Mucosa of stomach (tissue), 1 donor: Measurements from ENCODE around the gene LTV1.
"Not testable (repeated sequence)": the region's sequence is repeated elsewhere in the genome, so short reads cannot be mapped to it uniquely, and the experiment has no call there.

Experiments
- H3K27me3 ChIP-seq: one replicate; pipeline ENCODE4 v1.7.0; 2013; ENCODE audit warnings: mild to moderate bottlenecking, low read length; ENCODE audit not compliant: control insufficient read depth, insufficient read depth
- H3K36me3 ChIP-seq: one replicate; pipeline ENCODE4 v1.7.0; 2013; ENCODE audit warnings: low read length; ENCODE audit not compliant: control insufficient read depth, insufficient read depth
- H3K4me1 ChIP-seq: one replicate; pipeline ENCODE4 v1.7.0; 2013; ENCODE audit warnings: mild to moderate bottlenecking, low read length; ENCODE audit not compliant: control insufficient read depth, insufficient read depth
- H3K4me3 ChIP-seq: one replicate; pipeline ENCODE4 v1.7.0; 2013; ENCODE audit warnings: low read length
- H3K9ac ChIP-seq: one replicate; pipeline ENCODE4 v1.7.0; 2013; ENCODE audit warnings: mild to moderate bottlenecking, low read length, moderate library complexity
- H3K9me3 ChIP-seq: one replicate; pipeline ENCODE4 v1.7.0; 2013; ENCODE audit warnings: mild to moderate bottlenecking, low read length, moderate library complexity; ENCODE audit not compliant: control insufficient read depth
- donor health status: Pancreatic carcinoma.

The LTV1 gene

DNA sequence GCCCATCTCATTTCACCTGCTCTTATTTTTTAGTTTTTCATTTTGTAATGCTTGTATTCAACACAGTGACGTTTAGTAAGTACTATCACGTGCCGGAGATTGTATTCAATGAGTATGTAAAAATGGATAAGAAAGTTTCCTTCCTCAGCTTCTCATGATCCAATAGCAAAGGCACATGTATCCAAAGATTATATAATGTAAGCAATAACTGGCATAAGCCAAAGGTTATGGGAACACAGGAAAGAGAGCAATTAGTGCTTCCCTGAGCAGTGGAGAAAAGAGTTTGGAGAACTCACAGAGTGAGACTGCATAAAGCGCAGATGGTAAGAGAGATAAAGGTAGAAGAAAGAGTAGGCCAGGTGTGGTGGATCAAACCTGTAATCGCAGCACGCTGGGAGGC, 21.8 kb upstream of the LTV1 start:
- H3K36me3 ChIP-seq: no peaks in the 10 kb centered on the region
- H3K4me3 ChIP-seq: no peak overlapping the region
- no peaks in the 10 kb centered on the region for H3K27me3 ChIP-seq
- no peaks in the 10 kb centered on the region for H3K9me3 ChIP-seq
- H3K4me1 ChIP-seq: no peaks in the 10 kb centered on the region
- H3K9ac ChIP-seq: no peak overlapping the region

GRCh38 chr6:143822584-143823024, 20.5 kb upstream of the LTV1 start:
- H3K4me3 ChIP-seq: no peak overlapping the region
- H3K4me1 ChIP-seq: no peaks in the 10 kb centered on the region
- H3K27me3 ChIP-seq: no peaks in the 10 kb centered on the region
- H3K9me3 ChIP-seq: no peaks in the 10 kb centered on the region
- no peaks in the 10 kb centered on the region for H3K36me3 ChIP-seq
- no peak overlapping the region for H3K9ac ChIP-seq

GRCh38 chr6:143823548-143823947, 19.6 kb upstream of the LTV1 start:
- H3K9ac ChIP-seq: no peak overlapping the region
- no peaks in the 10 kb centered on the region for H3K4me1 ChIP-seq
- no peak overlapping the region for H3K4me3 ChIP-seq
- no peaks in the 10 kb centered on the region for H3K36me3 ChIP-seq
- no peaks in the 10 kb centered on the region for H3K27me3 ChIP-seq
- H3K9me3 ChIP-seq: no peaks in the 10 kb centered on the region

DNA sequence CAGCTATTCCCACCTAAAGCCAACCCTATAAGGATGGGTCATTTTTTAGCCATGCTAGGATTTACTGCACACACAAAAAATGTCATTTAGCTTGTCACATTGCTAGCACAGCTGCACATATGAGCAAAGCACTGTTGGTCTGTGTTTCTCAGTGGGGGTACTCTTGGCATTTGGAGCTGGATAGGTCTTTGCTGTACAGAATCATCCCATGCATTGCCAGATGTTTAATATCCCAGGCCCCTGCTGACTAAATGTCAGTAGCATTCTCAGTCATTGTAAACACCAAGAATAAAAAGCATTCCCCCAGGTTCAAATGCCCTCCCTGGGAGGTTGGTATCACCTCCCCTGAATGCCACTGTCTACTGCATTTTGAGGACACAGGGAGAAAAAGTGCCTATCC, 14.6 kb upstream of the LTV1 start:
- H3K4me3 ChIP-seq: no peak overlapping the region
- H3K36me3 ChIP-seq: no peaks in the 10 kb centered on the region
- no peaks in the 10 kb centered on the region for H3K27me3 ChIP-seq
- no peak overlapping the region for H3K9ac ChIP-seq
- no peaks in the 10 kb centered on the region for H3K4me1 ChIP-seq
- no peaks in the 10 kb centered on the region for H3K9me3 ChIP-seq

DNA sequence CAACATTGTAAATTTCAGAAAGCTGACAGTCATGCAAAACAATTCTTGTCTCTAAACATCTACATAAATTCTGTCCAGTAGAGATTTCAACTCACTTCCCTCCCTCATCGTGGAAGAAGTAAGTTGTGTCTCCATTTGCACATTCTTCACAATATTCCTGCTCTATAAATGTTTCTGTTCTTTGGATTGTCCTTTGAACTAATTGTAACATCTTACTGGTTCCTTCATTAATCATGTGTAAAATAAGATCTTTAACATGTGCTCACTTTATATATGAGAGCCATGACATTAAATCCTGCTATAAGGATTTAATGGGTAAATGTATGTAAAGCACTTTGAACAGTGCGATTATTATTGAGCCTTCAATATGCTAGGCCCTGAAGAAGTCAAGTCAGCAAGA, 7.0 kb upstream of the LTV1 start:
- no peaks in the 10 kb centered on the region for H3K9me3 ChIP-seq
- H3K4me3 ChIP-seq: no peak overlapping the region
- H3K36me3 ChIP-seq: no peaks in the 10 kb centered on the region
- H3K9ac ChIP-seq: no peak overlapping the region
- H3K4me1 ChIP-seq: peaks cover 21% of the 10 kb centered on the region
- no peaks in the 10 kb centered on the region for H3K27me3 ChIP-seq

DNA sequence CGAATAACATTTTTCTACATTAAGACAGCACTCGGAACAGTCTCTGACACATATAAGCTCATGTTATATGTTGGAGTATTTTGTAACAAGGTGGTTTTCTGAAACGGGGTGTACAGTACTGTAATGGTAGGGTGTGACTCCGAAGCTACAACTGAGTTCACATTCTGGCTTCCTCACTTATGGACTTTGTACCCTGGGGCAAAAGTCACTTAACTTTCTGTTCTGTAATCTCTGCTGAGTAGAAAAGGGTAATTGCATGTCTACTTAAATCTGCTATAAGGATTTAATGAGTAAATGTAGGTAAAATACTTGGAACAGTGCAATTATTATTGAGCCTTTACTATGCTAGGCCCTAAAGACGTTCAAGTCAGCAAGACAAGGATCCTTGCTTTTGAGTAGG, 4.7 kb upstream of the LTV1 start:
- no peak overlapping the region for H3K9ac ChIP-seq

DNA sequence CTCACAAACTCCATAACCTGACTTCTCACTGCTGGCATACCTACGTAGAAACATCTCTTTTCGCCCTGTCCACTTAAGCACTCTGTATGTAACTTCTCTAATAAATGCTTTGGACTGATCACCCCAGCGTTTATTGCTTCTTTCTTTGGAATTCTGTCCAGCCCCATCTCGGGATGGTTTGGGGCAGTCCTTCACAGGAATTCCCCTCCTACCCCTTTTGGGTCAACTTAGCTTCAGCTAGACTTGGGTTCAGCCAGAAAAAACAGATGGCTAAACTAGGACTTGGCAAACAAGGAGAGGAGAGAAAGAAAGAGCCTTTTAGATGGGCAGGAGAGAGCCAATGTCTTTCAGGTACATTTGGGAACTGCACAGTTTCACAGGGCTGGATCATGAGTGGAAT, 3.9 kb upstream of the LTV1 start:
- Histone ChIP-seq H3K4me1 (peaks cover 24% of the 10 kb centered on the region), H3K9me3 (no peaks in the 10 kb centered on the region), H3K4me3 (no peak overlapping the region), H3K36me3 (no peaks in the 10 kb centered on the region), H3K9ac (no peak overlapping the region), H3K27me3 (no peaks in the 10 kb centered on the region)

More for the DNA sequence above, 4.7 kb upstream of the LTV1 start:
- H3K4me3 ChIP-seq: no peak overlapping the region
- H3K4me1 ChIP-seq: peaks cover 21% of the 10 kb centered on the region
- H3K27me3 ChIP-seq: no peaks in the 10 kb centered on the region
- no peaks in the 10 kb centered on the region for H3K9me3 ChIP-seq
- no peaks in the 10 kb centered on the region for H3K36me3 ChIP-seq

DNA sequence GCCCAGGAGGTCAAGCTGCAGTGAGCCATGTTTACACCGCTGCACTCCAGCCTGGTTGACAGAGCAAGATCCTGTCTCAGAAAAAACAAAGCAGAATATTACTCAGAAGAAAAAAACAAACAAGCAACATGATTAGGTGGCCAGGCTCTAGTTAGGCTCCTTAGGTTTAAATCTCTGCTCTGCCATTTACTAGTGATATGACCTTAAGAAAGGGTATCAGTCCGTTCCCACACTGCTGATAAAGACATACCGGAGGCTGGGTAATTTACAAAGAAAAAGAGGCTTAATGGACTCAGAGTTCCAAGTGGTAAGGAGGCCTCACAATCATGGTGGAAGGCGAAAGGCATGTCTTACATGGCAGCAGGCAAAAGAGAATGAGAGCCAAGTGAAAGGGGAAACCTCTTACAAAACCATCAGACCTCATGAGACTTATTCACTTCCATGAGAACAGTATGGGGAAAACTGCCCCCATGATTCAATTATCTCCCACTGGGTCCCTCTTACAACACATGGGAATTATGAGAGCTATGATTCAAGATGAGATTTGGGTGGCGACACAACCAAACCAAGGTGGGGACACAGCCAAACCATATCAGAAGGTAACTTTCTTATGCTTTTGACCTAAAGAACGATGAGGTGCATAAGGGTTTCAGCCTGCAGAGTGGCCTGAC, 2.4 kb upstream of the LTV1 start:
- H3K9ac ChIP-seq: no peak overlapping the region
- no peaks in the 10 kb centered on the region for H3K27me3 ChIP-seq
- H3K4me1 ChIP-seq: peaks cover 24% of the 10 kb centered on the region
- H3K9me3 ChIP-seq: no peaks in the 10 kb centered on the region
- H3K4me3 ChIP-seq: no peak overlapping the region
- H3K36me3 ChIP-seq: no peaks in the 10 kb centered on the region

GRCh38 chr6:143842461-143842901, 657 bp upstream of the LTV1 start:
- peak overlapping the region; percentile 92 for H3K4me3 ChIP-seq
- peaks cover 23% of the 10 kb centered on the region for H3K4me1 ChIP-seq
- H3K9me3 ChIP-seq: no peaks in the 10 kb centered on the region
- peak overlapping the region; percentile 99 for H3K9ac ChIP-seq
- H3K36me3 ChIP-seq: no peaks in the 10 kb centered on the region
- no peaks in the 10 kb centered on the region for H3K27me3 ChIP-seq

DNA sequence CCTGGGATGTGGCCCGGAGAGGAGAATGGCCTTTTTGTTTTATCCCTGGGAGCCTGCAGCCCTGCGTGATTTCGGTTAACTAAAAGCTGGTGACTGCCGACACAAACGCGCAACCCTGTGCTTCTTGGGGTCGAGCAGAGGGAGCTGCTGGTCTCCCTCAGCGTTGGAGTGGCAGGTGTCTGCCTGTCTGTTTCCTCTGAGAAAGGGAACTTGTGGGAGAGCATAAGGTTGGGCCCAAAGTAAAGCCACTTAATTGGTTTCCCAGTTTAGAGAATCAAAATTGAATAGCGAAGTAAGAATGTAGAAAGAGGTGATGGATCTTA, 500 bp downstream of the LTV1 start:
- Histone ChIP-seq H3K4me3 (peak overlapping the region; percentile 92), H3K4me1 (peaks cover 12% of the 10 kb centered on the region), H3K27me3 (no peaks in the 10 kb centered on the region), H3K36me3 (no peaks in the 10 kb centered on the region), H3K9ac (peak overlapping the region; percentile 99), H3K9me3 (no peaks in the 10 kb centered on the region)

- Histone ChIP-seq H3K9ac (peak overlapping the region; percentile 99), H3K9me3 (no peaks in the 10 kb centered on the region), H3K27me3 (no peaks in the 10 kb centered on the region), H3K36me3 (no peaks in the 10 kb centered on the region), H3K4me3 (peak overlapping the region; percentile 92), H3K4me1 (peaks cover 8% of the 10 kb centered on the region)
Measured at GRCh38 chr6:143844006-143844405, 868 bp downstream of the LTV1 start.

DNA sequence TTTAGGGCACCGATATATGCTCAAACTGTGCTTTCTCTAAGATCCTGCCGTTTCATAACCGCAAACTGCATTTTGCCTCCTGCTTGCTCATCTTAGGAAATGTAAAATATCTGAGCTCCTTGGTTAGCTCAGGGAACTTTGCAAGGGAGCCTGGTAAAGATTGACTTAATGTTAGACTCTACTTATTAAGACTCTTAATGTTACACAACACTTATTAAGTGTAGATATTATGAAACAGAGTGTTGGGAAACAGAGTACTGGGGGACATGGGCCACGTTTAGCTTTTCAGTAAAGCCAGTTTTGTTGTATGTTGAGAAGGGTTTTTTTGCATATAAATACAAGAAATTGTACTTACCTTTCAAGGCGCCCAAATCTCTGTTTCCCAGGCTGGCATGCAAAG, 1.9 kb downstream of the LTV1 start:
- Histone ChIP-seq H3K4me1 (peaks cover 3% of the 10 kb centered on the region), H3K27me3 (no peaks in the 10 kb centered on the region), H3K36me3 (no peaks in the 10 kb centered on the region), H3K9ac (no peak overlapping the region), H3K4me3 (no peak overlapping the region), H3K9me3 (no peaks in the 10 kb centered on the region)

- H3K9ac ChIP-seq, H3K4me1 ChIP-seq, H3K27me3 ChIP-seq, H3K9me3 ChIP-seq, H3K36me3 ChIP-seq, H3K4me3 ChIP-seq: not testable (repeated sequence)
Measured at GRCh38 chr6:143851706-143852105, 8.6 kb downstream of the LTV1 start.
